OCI-LY1 (cell line): ENCODE data around the gene SUGP2.

ENCODE experiments used
- H2AFZ ChIP-seq: fragments of 200-600 bp; sonication (generic), shearing (Covaris generic); 2 replicates; pipeline ENCODE4 v1.6.0; 2014; ENCODE audit warnings: antibody characterized with exemption, mild to moderate bottlenecking, low read length
- H3F3A ChIP-seq: fragments of 200-600 bp; sonication (generic), shearing (Covaris generic); 2 replicates; pipeline ENCODE4 v1.6.0; 2014; ENCODE audit warnings: mild to moderate bottlenecking, antibody characterized with exemption, low read length, moderate library complexity; ENCODE audit not compliant: insufficient read depth
- H3K27ac ChIP-seq: fragments of 200-600 bp; sonication (generic); 2 replicates; pipeline ENCODE4 v1.5.1; 2014; ENCODE audit warnings: low read length, mixed run types, mild to moderate bottlenecking, low read depth; ENCODE audit not compliant: poor library complexity, severe bottlenecking
- H3K27me3 ChIP-seq: fragments of 200-600 bp; sonication (generic); 2 replicates; pipeline ENCODE4 v1.6.0; 2014; ENCODE audit warnings: antibody characterized with exemption, mild to moderate bottlenecking, low read length, moderate library complexity; ENCODE audit not compliant: insufficient read depth
- H3K36me3 ChIP-seq: fragments of 200-600 bp; sonication (generic); 2 replicates; pipeline ENCODE4 v1.6.1; 2014; ENCODE audit warnings: mild to moderate bottlenecking, antibody characterized with exemption, low read length, moderate library complexity, mixed read lengths; ENCODE audit not compliant: insufficient read depth
- H3K4me1 ChIP-seq: fragments of 200-600 bp; sonication (generic); 2 replicates; pipeline ENCODE4 v1.5.1; 2014; ENCODE audit warnings: mild to moderate bottlenecking, low read length, moderate library complexity; ENCODE audit not compliant: insufficient read depth, severe bottlenecking
- H3K4me2 ChIP-seq: fragments of 200-600 bp; sonication (generic), shearing (Covaris generic); 2 replicates; pipeline ENCODE4 v1.6.1; 2014; ENCODE audit warnings: low read length
- H3K4me3 ChIP-seq: fragments of 200-600 bp; sonication (generic); 2 replicates; pipeline ENCODE4 v1.5.1; 2014; ENCODE audit warnings: low read length, low read depth, mild to moderate bottlenecking, mixed read lengths; ENCODE audit not compliant: poor library complexity, severe bottlenecking
- H3K79me2 ChIP-seq: fragments of 200-600 bp; shearing (Covaris generic); 2 replicates; pipeline ENCODE4 v1.6.1; 2016; ENCODE audit warnings: mixed run types, low read length, mixed read lengths; ENCODE audit not compliant: insufficient read depth
- H3K9ac ChIP-seq: fragments of 200-600 bp; sonication (generic), shearing (Covaris generic); 2 replicates; pipeline ENCODE4 v1.6.1; 2014; ENCODE audit warnings: mild to moderate bottlenecking, low read length, mixed read lengths
- H3K9me2 ChIP-seq: fragments of 200-600 bp; sonication (generic), shearing (Covaris generic); 2 replicates; pipeline ENCODE4 v1.6.1; 2014; ENCODE audit warnings: low read depth, mild to moderate bottlenecking, low read length, mixed read lengths
- H3K9me3 ChIP-seq: fragments of 200-600 bp; shearing (Covaris generic); 2 replicates; pipeline ENCODE4 v1.6.1; 2014; ENCODE audit warnings: low read length, mixed read lengths
- H4K20me1 ChIP-seq: fragments of 200-600 bp; sonication (generic), shearing (Covaris generic); 2 replicates; pipeline ENCODE4 v1.6.0; 2016; ENCODE audit warnings: mild to moderate bottlenecking, low read length; ENCODE audit not compliant: insufficient read depth
- CTCF ChIP-seq: fragments of 200-600 bp; sonication (generic), shearing (Covaris generic); IDR thresholded peaks from 2 replicates; pipeline ENCODE4 v1.5.1; 2017; ENCODE audit warnings: mild to moderate bottlenecking, antibody characterized with exemption, low read length, moderate library complexity, mixed read lengths
- EZH2 ChIP-seq: fragments of 200-600 bp; sonication (generic), shearing (Covaris generic); IDR thresholded peaks from 2 replicates; pipeline ENCODE4 v1.8.0; 2017; ENCODE audit warnings: borderline replicate concordance, mixed run types, mild to moderate bottlenecking, antibody characterized with exemption, low read length, moderate library complexity, mixed read lengths

The SUGP2 gene

GRCh38 chr19:19057720-19058119, 24.4 kb upstream of the SUGP2 start:
- Histone ChIP-seq H3K79me2 (no peaks in the 10 kb centered on the region), H3K4me1 (no peaks in the 10 kb centered on the region), H3K36me3 (peaks cover 60% of the 10 kb centered on the region), H3F3A (no peaks in the 10 kb centered on the region), H3K27me3 (no peaks in the 10 kb centered on the region), H3K4me3 (no peak overlapping the region), H3K27ac (no peak overlapping the region), H3K9me3 (no peaks in the 10 kb centered on the region), H4K20me1 (no peaks in the 10 kb centered on the region), H3K4me2 (no peak overlapping the region), H3K9me2 (no peaks in the 10 kb centered on the region), H3K9ac (no peak overlapping the region), H2AFZ (no peak overlapping the region)
- TF ChIP-seq EZH2, result no peak
- no peak for TF ChIP-seq CTCF

GRCh38 chr19:19057317-19057716, 24.0 kb upstream of the SUGP2 start:
- no peaks in the 10 kb centered on the region for H4K20me1 ChIP-seq
- no peak overlapping the region for H3K27ac ChIP-seq
- no peaks in the 10 kb centered on the region for H3K9me2 ChIP-seq
- no peak overlapping the region for H2AFZ ChIP-seq
- no peaks in the 10 kb centered on the region for H3K27me3 ChIP-seq
- no peaks in the 10 kb centered on the region for H3K9me3 ChIP-seq
- H3K36me3 ChIP-seq, result peaks cover 64% of the 10 kb centered on the region
- H3K4me3 ChIP-seq, result no peak overlapping the region
- H3K79me2 ChIP-seq, result no peaks in the 10 kb centered on the region
- TF ChIP-seq CTCF (no peak), EZH2 (no peak)
- no peak overlapping the region for H3K9ac ChIP-seq
- no peak overlapping the region for H3K4me2 ChIP-seq
- H3K4me1 ChIP-seq, result no peaks in the 10 kb centered on the region
- no peaks in the 10 kb centered on the region for H3F3A ChIP-seq

GRCh38 chr19:19056636-19057275, 23.4 kb upstream of the SUGP2 start:
- Histone ChIP-seq H3F3A (no peaks in the 10 kb centered on the region), H2AFZ (no peak overlapping the region), H3K9ac (no peak overlapping the region), H3K4me1 (no peaks in the 10 kb centered on the region), H3K27ac (no peak overlapping the region), H3K27me3 (no peaks in the 10 kb centered on the region), H3K9me3 (no peaks in the 10 kb centered on the region), H3K36me3 (peaks cover 70% of the 10 kb centered on the region), H3K4me3 (no peak overlapping the region), H3K9me2 (no peaks in the 10 kb centered on the region), H4K20me1 (no peaks in the 10 kb centered on the region), H3K4me2 (no peak overlapping the region), H3K79me2 (no peaks in the 10 kb centered on the region)
- TF ChIP-seq CTCF (no peak), EZH2 (no peak)
